Measurements from ENCODE around the gene STXBP5L. TPM values are rescaled to one million over a fixed set of nuclear protein-coding genes. Genes with fewer than 3 reads are reported as not detected.

Gene STXBP5L
- polyA plus RNA-seq, 2 of the 4 experiments (the other 2 are of a cell fraction), result 0.08 TPM; not detected in 1

- Histone ChIP-seq H3K4me3 (no peak overlapping the region), H3K4me2 (no peak overlapping the region), H3K9me3 (no peaks in the 10 kb centered on the region), H3K27ac (no peak overlapping the region), H3K4me1 (no peaks in the 10 kb centered on the region)
- TF ChIP-seq FOSL2 (IDR thresholded peaks at IDR 0.05) (no peak), FOSL2 (CRISPR knock-in tag; IDR thresholded peaks at IDR 0.05) (no peak), ZFP36 (IDR thresholded peaks at IDR 0.05; ENCODE audit: borderline replicate concordance, partially characterized antibody) (no peak), MAFK (IDR thresholded peaks at IDR 0.05; ENCODE audit: partially characterized antibody) (no peak), HOXA7 (CRISPR knock-in tag; IDR thresholded peaks at IDR 0.05) (no peak), SMC3 (IDR thresholded peaks at IDR 0.05) (no peak), RAD21 (conservative IDR thresholded peaks at IDR 0.05 in 1 of 2, IDR thresholded peaks at IDR 0.05 in 1 of 2) (no peak), FOSB (CRISPR knock-in tag; IDR thresholded peaks at IDR 0.05) (no peak), USF2 (IDR thresholded peaks at IDR 0.05) (no peak), RARB (CRISPR knock-in tag; IDR thresholded peaks at IDR 0.05) (no peak), SREBF2 (IDR thresholded peaks at IDR 0.05) (no peak), MAX (IDR thresholded peaks at IDR 0.05) (no peak), EP300 (IDR thresholded peaks at IDR 0.05) (no peak), CHD4 (IDR thresholded peaks at IDR 0.05; ENCODE audit: borderline replicate concordance) (no peak), JUN (IDR thresholded peaks at IDR 0.05) (no peak), CBX2 (IDR thresholded peaks at IDR 0.05; ENCODE audit: borderline replicate concordance, low read depth) (no peak), GATA3 (IDR thresholded peaks at IDR 0.05; ENCODE audit: borderline replicate concordance) (no peak), ZNF302 (CRISPR knock-in tag; IDR thresholded peaks at IDR 0.05) (no peak), CTCF (IDR thresholded peaks at IDR 0.05) (no peak), CEBPB (IDR thresholded peaks at IDR 0.05) (no peak), FOXS1 (CRISPR knock-in tag; IDR thresholded peaks at IDR 0.05) (no peak)
- ChIA-PET CTCF (no interaction called here), POLR2A (no interaction called here)
- ATAC-seq (no peak), DNase-seq (ENCODE audit: low read depth in 1 of 2, low spot score in 1 of 2) (no peak), FAIRE-seq (no peak)
- 5% methylated on average over 1 of the region's 1 CpG for WGBS (ENCODE audit: missing lambda C conversion rate)
These were observed 218.2 kb downstream of the STXBP5L start for GRCh38 chr3:121126033-121126706.

- FAIRE-seq, result no peak
- no peak for ATAC-seq
- ChIA-PET CTCF (no interaction called here), POLR2A (no interaction called here)
- TF ChIP-seq ZC3H11A (IDR thresholded peaks at IDR 0.05) (no peak), HOXA7 (CRISPR knock-in tag; IDR thresholded peaks at IDR 0.05) (no peak), MAX (IDR thresholded peaks at IDR 0.05) (no peak), POLR2A (IDR thresholded peaks at IDR 0.05; ENCODE audit: low read length) (no peak), EHMT2 (IDR thresholded peaks at IDR 0.05; ENCODE audit: low read depth) (no peak), REST (IDR thresholded peaks at IDR 0.05) (no peak), NFE2L2 (conservative IDR thresholded peaks at IDR 0.05; ENCODE audit: low read length) (no peak), MYC (IDR thresholded peaks at IDR 0.05; ENCODE audit: borderline replicate concordance, low read length) (no peak), RCOR1 (IDR thresholded peaks at IDR 0.05; ENCODE audit: low read depth, low read length) (no peak), HDAC2 (IDR thresholded peaks at IDR 0.05) (no peak), CBX8 (IDR thresholded peaks at IDR 0.05) (no peak)
- no peak overlapping the region for H3K4me3 ChIP-seq
- DNase-seq (ENCODE audit: low read depth in 1 of 2, low spot score in 1 of 2), result no peak
- no peaks in the 10 kb centered on the region for H3K4me1 ChIP-seq
- no peak overlapping the region for H3K4me2 ChIP-seq
- H3K27ac ChIP-seq, result no peak overlapping the region
- WGBS (ENCODE audit: missing lambda C conversion rate), result 40% methylated on average over 2 of the region's 2 CpGs
- H3K9me3 ChIP-seq, result no peaks in the 10 kb centered on the region
These were observed 218.7 kb downstream of the STXBP5L start for GRCh38 chr3:121126707-121127035.
